G401 (cell line): ENCODE results near the gene TOX4. TPM values are rescaled to one million over a fixed set of nuclear protein-coding genes. Genes with fewer than 3 reads are reported as not detected.

Experiments used
- DNase-seq: peaks from one replicate; pipeline ENCODE4 v3.0.0-alpha.2; 2015; ENCODE audit warnings: low spot score
- in situ Hi-C: cut with HindIII; loops from 2 replicates; pipeline ENCODE4 v1.10.0; 2016; ENCODE audit warnings: low sequenced_read_pairs, mixed read lengths
- total RNA-seq: library from RNA; depleted of rRNA; stranded (reverse); fragments of >200 nt; shearing (Covaris generic); gene quantifications from 2 replicates; pipeline ENCODE4 v1.2.3, GENCODE V29; 2014

Gene TOX4
- total RNA-seq, 1 experiment from 2014 or later, result 45.6 TPM

DNA sequence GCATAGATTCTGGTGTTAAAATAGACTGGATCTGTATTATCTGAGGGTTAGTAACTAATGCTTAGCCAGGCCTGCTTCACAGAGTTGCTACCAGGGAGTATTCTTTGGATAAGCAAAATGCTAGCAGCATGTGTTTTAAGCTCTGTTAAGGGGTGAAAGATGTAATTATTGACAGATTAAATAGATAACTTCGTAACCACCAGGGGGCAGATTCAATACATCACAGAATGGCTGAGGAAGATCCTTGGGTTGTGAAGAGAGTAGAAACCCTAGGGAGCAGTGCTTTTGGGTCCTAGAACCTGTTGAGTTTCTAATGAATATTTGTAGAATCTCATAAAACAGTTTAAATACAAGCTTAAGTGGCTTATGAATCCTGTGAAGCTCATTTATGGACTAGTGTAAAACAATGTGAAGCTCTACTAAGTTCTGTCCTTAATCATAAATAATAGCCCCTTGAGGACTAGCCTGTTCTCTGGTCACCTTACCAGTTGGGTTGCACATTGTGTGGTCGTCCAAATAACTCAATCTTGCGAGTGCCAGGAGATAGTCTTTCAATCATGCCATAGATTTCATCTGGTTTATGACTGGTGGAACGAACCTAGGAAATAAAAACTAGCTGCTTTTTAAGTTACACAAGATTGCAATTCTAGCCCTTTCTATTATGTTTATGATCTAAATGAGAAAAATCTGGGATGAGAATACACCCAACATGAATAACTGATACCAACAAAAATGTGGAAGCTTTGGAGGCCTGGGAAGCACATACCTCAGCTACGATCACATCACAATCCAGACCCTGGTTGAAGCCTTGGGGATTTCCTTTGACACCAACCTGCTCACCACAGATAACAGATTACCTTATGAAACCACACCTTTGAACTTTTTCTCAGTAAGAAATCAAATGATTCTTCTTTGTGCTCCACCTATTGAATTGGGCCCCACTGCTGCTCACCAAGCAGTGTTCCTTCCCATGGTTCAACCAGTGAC, 21.8 kb downstream of the TOX4 start:
- in situ Hi-C loops, result no loop called here
- peak; percentile 56 for DNase-seq

DNA sequence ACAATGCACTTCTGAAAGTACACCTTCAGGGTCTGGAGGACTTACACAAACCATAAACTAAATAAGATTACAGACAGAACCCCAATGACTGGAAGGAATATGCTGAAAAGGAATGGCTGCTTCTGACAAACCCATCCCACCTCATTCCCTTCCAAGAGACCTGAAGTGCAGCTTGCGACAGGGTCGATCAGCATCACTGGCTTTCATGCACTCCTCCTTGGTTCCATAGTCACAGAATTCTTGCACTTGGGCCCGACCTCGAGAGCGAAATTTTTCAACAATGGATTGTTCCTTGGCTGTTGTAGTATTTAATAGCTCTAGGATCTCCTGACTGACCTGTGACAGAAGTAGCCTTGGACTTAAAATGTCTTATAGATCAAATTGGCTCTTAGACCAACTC, 24.6 kb downstream of the TOX4 start:
- in situ Hi-C loops, result no loop called here
- DNase-seq, result no peak

DNA sequence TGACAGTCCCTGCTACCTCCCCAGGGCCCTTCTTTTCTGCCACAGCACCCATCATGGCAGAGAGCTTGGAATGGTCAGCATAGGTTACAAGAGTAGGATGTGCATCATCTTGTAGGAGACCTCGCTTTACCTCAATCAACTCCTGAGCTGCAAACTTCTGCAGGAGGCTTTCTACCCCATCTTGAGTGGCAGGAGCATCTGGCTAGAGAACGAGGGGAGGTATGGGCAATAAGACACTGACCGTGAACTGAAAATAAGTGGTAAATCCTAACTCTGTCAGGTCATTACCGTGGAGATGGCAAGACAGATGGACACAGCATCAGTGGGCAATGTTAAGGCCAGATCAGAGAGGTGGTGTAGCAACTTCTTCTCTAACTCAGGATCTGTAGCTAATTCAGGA, 26.4 kb downstream of the TOX4 start:
- in situ Hi-C loops, result no loop called here
- no peak for DNase-seq

DNA sequence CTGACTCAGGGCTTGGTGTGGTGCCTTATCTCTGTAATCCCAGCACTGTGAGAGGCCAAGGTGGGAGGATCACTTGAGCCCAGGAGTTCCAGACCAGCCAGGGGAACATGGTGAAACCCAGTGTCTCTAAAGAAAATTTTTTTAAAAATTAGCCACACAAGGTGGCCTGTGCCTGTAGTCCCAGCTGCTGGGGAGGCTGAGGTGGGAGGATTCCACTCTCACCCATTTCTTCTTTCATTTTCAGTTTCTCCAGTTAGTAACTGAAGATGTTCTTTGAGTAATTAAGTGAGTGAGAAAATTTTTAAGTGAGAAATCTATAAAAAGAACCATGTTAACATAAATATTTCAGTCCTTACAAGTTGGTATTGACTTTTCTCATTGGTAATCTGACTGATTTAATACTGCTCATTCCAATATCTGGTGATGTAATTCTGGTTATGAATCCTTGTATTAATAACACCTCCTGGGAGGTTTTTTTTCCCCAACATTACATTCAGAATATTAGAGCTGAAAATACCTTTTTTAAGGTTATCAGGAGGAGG, 28.1 kb downstream of the TOX4 start:
- in situ Hi-C loops, result no loop called here
- DNase-seq, result no peak

DNA sequence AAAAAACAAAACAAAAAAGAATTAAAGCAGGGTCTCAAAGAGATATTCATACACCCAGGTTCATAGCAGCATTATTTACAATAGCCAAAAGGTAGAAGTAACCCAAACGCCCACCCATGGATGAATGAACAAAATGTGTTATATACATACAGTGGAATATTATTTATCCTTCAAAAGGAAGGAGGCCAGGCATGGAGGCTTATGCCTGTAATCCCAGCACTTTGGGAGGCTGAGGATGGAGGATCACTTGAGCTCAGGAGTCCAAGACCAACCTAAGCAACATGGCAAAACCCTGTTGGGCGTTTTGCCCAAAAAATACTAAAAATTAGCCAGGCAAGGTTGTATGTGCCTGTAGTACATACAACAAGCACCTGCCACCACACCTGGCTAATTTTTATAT, 29.6 kb downstream of the TOX4 start:
- no peak for DNase-seq
- in situ Hi-C loops, result no loop called here

DNA sequence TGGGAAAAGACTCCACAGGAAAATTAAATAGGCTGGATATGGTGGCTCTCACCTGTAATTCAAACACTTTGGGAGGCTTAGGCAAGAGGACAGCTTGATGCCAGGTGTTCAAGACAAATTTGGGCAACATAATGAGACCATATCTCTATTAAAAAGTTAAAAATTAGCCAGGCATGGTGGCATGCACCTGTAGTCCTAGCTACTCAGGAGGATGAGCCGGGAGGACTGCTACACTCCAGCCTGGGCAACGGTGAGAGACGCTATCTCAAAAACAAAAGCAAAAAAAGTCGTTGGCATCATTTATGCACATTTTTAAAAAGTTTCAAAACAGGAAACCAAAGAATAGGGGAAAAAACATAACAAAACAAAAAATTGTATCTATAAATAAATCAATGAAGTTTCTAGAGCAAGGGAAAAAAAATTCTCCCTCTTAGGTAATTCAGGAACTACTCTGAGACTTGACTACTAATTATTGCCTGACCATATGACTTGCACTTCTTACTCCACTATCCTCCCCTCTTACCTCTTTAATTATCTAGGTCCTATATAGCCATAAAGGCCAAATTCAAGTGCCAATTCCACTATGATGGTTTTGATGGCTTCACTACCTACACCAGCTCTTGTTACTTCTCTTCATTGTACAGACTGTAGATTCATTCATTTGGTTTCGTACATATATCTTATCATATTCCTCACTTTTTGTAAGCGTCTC, 32.6 kb downstream of the TOX4 start:
- in situ Hi-C loops, result no loop called here
- DNase-seq, result no peak

DNA sequence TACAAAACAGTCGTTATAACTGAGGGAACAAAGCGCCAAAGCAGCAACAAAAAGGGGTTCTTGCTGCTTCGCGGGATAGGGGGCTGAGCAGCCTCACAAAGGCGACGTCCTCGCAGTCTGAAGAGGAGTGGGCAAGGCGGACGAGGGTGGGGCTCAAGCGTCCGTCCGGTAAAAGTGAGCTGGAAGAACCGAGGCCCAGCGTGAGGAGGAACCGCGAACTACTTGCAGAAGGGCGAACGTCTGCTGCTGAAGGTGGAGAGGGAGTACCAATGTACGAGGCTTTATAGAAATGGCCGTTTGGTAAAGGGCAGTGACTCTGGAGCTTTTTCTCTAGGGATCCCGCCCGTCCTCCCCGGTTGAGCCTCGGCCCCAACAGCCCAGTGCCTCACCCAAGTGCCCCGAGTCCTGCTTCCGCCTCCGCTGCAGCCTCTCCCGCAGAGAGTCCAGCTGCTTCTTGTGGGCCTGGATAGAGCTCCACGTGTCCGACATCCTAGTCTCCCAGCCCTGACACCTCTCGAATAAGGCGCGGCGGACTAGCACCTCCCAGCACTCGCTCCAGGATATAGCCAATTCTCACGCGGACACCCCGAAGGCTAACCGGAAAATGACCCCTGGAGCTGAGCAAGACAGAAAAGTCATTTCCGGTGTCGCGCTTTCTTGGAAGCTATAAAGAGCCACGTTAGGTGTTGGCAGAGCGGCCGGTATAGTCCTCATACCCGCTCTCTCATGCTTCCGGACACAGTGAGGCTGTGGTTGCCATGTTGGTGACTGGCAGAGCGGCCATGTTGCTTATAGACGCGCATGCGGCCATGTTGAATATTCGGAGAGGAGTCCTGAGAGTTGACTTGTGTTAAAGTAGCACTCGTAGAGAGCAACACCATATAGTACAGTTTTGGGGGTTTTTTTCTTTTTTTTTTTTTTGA, 34.0 kb downstream of the TOX4 start, which contains the start of gene METTL3:
METTL3 (minus strand) TSS at position 606 of the 923 bp plus-strand sequence; CDS start at position 489, 117 bp downstream.
- DNase-seq, result peak; percentile 100
- in situ Hi-C loops, result no loop called here

DNA sequence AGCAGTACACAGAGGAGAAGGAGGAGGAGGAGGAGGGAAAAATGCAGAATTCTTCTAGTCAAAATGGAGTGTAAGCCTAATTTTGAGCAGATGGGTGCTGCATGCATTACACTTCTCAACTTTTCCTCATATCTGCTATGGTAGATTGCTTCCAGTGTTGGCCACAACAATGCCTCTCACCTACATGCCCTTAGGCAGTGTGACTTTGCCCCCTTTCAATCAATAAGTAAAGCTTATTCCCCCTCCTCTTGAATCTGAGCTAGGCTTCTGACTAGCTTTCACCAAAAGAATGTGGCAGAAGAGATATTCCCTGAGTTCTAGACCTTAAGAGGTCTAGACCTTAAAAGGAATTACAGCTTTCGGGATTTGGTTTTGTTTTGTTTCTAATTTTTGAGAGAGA, 37.3 kb downstream of the TOX4 start:
- DNase-seq, result no peak
- in situ Hi-C loops, result no loop called here

DNA sequence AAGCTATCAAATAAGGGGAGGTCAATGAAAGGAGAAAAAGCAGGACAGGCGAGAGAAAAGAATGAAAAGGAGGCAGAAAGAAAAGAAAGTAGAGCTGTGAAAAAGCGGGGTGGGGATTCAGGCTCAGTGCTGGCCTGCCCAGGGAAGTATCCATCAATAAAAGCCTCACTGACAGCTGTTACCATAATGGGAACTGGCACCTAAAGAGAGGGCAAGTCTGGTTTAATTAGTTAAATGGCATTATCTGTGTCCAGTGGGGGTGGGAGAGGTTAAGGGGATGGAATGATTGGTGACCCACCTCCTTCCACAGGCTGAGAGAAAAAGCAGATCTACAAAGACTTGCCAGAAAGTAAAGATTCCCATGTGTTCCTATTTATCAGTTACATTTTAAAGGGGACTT, 41.7 kb downstream of the TOX4 start:
- in situ Hi-C loops, result no loop called here
- DNase-seq, result no peak

DNA sequence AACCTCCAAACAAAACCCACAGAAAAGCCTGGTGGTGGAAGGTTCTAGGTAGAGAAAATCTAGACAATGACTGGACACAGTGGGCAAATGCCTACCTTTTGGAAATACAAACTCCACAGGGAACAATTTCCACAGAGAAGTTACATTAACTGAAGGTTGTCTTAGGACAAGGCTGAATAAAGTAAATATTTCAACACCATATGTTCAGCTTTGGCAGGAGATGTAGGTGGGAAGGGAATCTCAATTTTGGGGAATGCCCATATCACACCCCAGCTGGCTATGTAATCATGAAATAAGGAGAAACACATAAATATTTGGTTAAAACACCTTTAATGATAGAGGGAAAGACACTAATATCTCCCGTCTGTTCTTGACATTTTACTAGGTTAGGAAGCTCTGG, 43.8 kb downstream of the TOX4 start:
- in situ Hi-C loops, result no loop called here
- no peak for DNase-seq

DNA sequence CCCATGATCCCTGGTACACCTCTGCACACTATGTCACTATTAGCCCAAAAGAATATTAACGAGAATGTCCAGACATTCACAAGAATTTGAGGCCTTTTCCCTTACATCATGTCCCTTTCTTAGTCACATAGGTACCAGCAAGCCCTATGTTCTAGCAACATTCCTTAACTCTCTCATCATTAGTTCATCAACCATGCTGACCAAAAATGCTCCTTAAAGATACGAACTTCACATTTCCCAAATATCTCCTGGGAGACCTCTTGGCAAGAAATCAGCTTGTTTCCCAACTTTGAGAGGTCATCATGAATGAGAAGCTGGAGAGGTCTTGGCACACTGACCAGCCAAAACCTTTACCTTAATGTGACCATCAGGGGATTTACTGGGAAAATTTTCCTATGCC, 44.5 kb downstream of the TOX4 start:
- in situ Hi-C loops, result no loop called here
- no peak for DNase-seq

DNA sequence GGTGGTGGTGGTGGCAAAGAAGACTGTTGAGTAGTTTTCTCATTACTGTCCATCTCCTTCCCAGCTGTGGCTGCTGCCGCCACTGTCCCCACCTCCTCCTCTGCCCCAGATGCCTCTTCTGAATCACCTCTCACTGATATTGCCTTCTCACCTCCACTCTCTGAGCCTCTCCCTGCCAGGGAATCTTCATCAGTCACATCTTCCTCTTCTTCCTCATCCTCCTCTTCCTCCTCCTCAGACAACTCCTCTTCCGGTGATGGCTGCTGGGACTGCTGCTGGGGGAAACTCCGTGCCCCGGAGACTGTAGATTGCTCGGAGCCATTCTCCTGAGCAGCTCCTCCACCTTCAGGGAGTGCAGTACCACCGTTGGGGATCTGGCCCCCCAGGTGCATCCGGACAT, 46.2 kb downstream of the TOX4 start:
- in situ Hi-C loops, result no loop called here

DNA sequence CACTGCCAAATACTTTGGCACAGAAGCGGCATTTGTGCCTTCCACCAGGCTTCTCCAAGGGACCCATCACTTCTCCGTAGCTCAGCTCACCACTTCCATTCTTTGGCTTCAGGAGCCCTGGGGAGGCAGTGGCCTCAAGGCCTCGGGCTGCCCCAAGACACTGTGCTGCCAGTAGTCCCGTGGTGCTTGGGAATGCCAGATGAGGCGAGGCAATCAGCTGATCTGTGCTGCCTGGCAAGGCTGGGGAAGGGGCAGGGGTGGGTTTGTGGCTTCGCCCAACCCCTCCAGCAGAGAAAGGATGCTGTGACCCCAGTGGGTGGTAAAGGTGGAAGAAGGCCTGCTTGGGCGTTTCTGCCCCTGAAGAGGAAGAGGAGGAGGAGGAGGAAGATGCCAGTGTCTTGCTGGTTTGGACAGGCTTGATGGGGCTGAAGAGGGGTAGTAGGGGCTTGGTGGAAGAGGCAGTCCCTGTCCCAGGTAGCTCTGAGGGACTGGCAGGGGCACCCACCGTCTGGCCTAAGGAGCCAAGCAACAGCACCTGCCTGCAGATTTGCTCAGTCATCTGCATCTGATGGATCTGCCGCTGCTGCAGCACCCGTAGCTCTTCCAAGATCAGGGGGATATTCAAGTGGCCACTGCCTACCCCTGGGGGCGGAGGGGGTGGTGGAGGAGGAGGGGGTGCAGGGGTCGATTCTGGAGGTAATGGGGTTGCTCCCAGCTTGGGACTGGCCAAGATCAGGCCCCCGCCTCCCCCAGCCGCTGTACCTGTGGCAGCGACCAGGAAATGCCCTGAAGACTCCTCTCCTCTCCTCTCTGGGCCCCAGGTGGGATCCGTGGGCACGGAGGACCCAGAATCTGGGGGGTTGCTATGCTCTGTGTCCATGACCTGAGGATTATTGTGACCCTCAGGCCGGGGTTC, 47.8 kb downstream of the TOX4 start:
- no peak for DNase-seq
- in situ Hi-C loops, result no loop called here

More for the DNA sequence above, 46.2 kb downstream of the TOX4 start:
- no peak for DNase-seq

DNA sequence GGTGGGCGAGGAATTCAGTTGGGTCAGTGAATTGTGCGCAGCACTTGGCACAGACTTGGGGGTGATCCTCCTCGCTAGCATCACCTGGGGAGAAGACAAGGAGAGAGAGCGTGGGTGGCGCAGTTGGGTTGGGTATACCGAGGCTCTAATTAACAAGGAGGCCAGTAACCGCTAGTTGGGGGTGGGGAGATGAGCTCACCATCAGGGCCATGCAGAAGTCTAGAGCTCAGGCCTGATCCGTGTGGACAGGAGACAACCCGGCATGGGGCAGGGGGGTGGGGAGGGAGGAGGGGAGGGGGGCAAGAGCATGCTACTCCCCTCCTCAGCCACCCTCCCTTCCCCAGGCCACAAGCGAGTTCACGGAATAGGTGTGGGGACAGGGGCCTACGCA, 48.6 kb downstream of the TOX4 start:
- peak; percentile 79 for DNase-seq
- in situ Hi-C loops, result no loop called here

DNA sequence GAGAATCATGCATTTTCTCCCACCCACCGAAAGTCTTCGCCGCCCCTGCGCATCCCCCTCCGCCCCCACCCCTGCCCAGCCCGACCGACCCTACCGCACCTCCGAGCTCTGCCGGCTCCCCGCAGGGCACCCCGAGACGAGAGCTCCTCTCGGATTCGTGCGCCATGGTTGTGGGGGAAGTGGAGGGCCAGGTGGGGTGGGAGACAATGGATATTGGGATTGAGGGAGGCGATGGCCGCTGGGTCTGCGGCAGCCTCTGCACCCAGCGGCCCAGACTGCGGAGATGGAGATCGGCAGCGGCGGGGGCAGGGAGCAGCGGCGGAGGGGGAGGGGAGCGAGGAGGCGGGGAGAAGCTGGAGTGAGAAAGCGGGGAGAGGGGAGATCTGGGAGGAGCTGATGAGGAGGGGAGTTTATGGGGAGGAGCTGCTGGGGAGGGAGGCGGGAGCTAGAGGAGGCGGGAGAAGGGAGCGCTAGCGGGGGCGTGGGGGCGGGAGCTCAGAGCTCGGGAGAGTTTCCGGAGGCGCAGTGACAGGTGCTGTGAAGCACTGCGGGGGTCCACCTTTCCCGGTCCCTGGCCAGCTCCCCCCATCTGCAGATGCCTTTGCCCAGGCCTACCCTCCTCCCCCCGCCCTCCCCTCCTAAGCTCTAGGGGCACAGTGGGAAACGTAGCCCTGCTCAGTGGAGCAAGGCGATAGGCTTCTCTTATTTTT, 49.1 kb downstream of the TOX4 start, which contains the start of gene SALL2:
SALL2 (minus strand) TSS at position 385 of the 710 bp plus-strand sequence; CDS start at position 166, 219 bp downstream.
- in situ Hi-C loops, result no loop called here
- peak; percentile 97 for DNase-seq

DNA sequence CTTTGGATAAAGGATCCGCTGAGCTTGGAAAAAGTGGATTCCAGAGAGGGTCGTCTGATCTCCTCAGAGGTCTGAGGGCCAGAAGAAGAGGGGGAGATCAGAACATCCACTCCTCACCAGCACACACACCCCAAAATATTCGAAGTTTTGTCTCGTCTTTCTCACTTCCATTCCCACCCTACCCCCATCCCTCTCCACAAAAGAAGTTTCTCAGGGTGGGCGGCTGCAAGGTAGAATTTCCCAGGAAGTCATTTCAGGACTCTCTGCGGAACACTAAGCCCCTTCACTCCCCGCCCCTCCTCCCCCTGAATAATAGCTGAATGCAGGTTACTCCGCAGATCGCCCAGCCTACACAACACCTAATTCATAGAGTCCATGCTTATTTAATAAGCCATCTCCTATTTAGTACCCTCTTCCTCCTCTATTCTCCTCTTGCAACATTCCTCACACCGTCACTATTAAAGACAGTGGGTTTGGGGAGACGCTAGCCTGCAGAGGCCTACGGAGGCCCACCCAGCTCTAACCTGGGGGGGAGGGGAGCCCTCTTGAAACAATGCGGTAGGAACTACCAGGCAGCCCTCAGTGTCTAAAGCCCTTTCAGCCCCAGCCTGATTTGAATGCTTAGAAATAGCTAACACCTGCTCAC, 49.8 kb downstream of the TOX4 start:
- peak; percentile 61 for DNase-seq
- in situ Hi-C loops, result no loop called here

DNA sequence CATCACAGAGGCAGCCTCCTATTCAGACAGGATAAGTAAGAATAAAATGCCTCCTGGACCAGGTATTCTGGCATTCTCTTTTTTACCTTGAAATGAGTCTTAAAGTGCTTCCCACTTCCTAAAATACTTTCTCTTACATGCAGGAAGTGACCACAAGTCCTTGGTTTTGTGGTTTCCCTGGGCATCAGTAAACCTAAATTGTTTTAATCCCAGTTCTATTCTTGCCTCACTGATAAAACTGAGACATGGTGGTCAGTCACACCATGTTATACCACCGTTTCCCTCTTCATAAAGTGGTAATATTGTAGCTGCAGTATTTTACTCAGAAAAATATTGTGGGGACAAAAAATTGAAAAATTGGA, 50.3 kb downstream of the TOX4 start:
- in situ Hi-C loops, result no loop called here

More for the DNA sequence above, 50.3 kb downstream of the TOX4 start:
- no peak for DNase-seq
